Measurements from ENCODE around the gene SLA2. TPM values are rescaled to one million over a fixed set of nuclear protein-coding genes. Genes with fewer than 3 reads are reported as not detected.

SLA2 gene
- total and polyA plus RNA-seq, 2 of the 4 experiments (the other 2 are of a cell fraction) = 0.03 TPM; not detected in 1

- no CpG with 5 or more reads among the region's 1 CpG for WGBS, 2 experiments (ENCODE audit: extremely low coverage in 2 of 2, insufficient read length in 1 of 2)
- Histone ChIP-seq H3K18ac (ENCODE audit: low read depth, low read length) (no peak overlapping the region), H2BK20ac (ENCODE audit: low read depth, low read length) (no peak overlapping the region), H3K4ac (ENCODE audit: low read depth, low read length) (no peak overlapping the region), H2AFZ (replicated peaks; ENCODE audit: low read length, poor library complexity) (no peak overlapping the region), H3K36me3 (ENCODE audit: control insufficient read depth, insufficient read depth, low read length) (no peaks in the 10 kb centered on the region), H4K91ac (ENCODE audit: insufficient read depth, low read depth, low read length) (no peak overlapping the region), H4K5ac (ENCODE audit: low read depth, low read length) (no peak overlapping the region), H3K79me1 (ENCODE audit: low read depth in 1 of 2, low read length in 2 of 2) (no peaks in the 10 kb centered on the region), H3K4me1 (ENCODE audit: control insufficient read depth, insufficient read depth, low read length) (no peaks in the 10 kb centered on the region), H3K56ac (ENCODE audit: extremely low read depth, insufficient read depth, low read length) (no peak overlapping the region), H3K9me1 (ENCODE audit: insufficient read depth, low read length) (peaks cover 4% of the 10 kb centered on the region; the same call in 1 of the 2 replicates), H3K14ac (replicated peaks; ENCODE audit: low read depth, low read length) (no peak overlapping the region), H2BK5ac (ENCODE audit: low read depth, low read length, poor library complexity, severe bottlenecking) (no peak overlapping the region), H2AK5ac (ENCODE audit: low read depth, low read length) (no peak overlapping the region), H3K4me2 (ENCODE audit: low read depth, low read length) (no peak overlapping the region), H3K9ac (ENCODE audit: low read depth, low read length) (no peak overlapping the region), H3K9me3 (ENCODE audit: control insufficient read depth, insufficient read depth, low read length) (peaks cover 6% of the 10 kb centered on the region), H2BK15ac (ENCODE audit: low read depth, low read length) (no peak overlapping the region), H3K4me3 (ENCODE audit: insufficient read depth, low read depth, low read length) (no peak overlapping the region), H4K8ac (ENCODE audit: low read depth in 2 of 2, low read length in 2 of 2) (no peak overlapping the region), H3K23ac (ENCODE audit: low read depth, low read length) (no peak overlapping the region), H2AK9ac (replicated peaks; ENCODE audit: low read depth, low read length, poor library complexity) (no peak overlapping the region), H2BK120ac (ENCODE audit: low read depth, low read length) (no peak overlapping the region), H4K20me1 (ENCODE audit: insufficient read depth, low read length) (no peaks in the 10 kb centered on the region), H3K27me3 (ENCODE audit: control insufficient read depth, insufficient read depth, low read length) (no peaks in the 10 kb centered on the region), H3K27ac (ENCODE audit: insufficient read depth, low read length) (no peak overlapping the region)
- BruUV-seq (replicated peaks) = no TSS peak
- POLR2A ChIA-PET (ENCODE audit: unreplicated experiment) = no interaction called here
- intact Hi-C loops (cut with micrococcal nuclease) (no loop called here), in situ Hi-C loops (cut with MboI; ENCODE audit: low sequenced_read_pairs) (no loop called here), dilution Hi-C loops (cut with HindIII; ENCODE audit: low sequenced_read_pairs, unreplicated experiment) (no loop called here)
- ATAC-seq (ENCODE audit: low read depth) = no peak
- CTCF ChIA-PET = no interaction called here
- TF ChIP-seq BHLHE40 (IDR thresholded peaks at IDR 0.05; ENCODE audit: low read depth, low read length) = no peak
- TF ChIP-seq NFE2L2 (IDR thresholded peaks at IDR 0.05; ENCODE audit: low read depth, low read length) = no peak
- no peak for TF ChIP-seq CEBPB (IDR thresholded peaks at IDR 0.05; ENCODE audit: low read depth, low read length)
- TF ChIP-seq SMC3 (IDR thresholded peaks at IDR 0.05; ENCODE audit: low read depth, low read length) = no peak
- no peak for TF ChIP-seq RAD21 (IDR thresholded peaks at IDR 0.05; ENCODE audit: low read length)
- no peak for TF ChIP-seq ELK1 (IDR thresholded peaks at IDR 0.05; ENCODE audit: borderline replicate concordance, low read depth, low read length)
- TF ChIP-seq POLR2A (IDR thresholded peaks at IDR 0.05; ENCODE audit: low read depth, low read length) = no peak
- no peak for TF ChIP-seq CTCF (conservative IDR thresholded peaks at IDR 0.05; ENCODE audit: low read depth, low read length)
- TF ChIP-seq RFX5 (IDR thresholded peaks at IDR 0.05; ENCODE audit: low read depth, low read length) = no peak
- TF ChIP-seq USF2 (IDR thresholded peaks at IDR 0.05; ENCODE audit: low read depth, low read length) = no peak
- TF ChIP-seq MAZ (IDR thresholded peaks at IDR 0.05; ENCODE audit: borderline replicate concordance, low read depth, low read length) = no peak
- TF ChIP-seq FOS (IDR thresholded peaks at IDR 0.05; ENCODE audit: low read depth, low read length) = no peak
- TF ChIP-seq MAFK (IDR thresholded peaks at IDR 0.05; ENCODE audit: low read depth, low read length) = no peak
- no peak for TF ChIP-seq MXI1 (IDR thresholded peaks at IDR 0.05; ENCODE audit: borderline replicate concordance, low read depth, low read length)
- TF ChIP-seq CHD1 (IDR thresholded peaks at IDR 0.05; ENCODE audit: low read depth, low read length) = no peak
- TF ChIP-seq RCOR1 (IDR thresholded peaks at IDR 0.05; ENCODE audit: insufficient replicate concordance, low read length) = no peak
- no peak for DNase-seq
Measured at GRCh38 chr20:36563374-36563773, 82.6 kb downstream of the SLA2 start.

Measured in IMR-90 (cell line).